ENCODE data around the gene ST6GALNAC3.

ST6GALNAC3 gene

GRCh38 chr1:76507376-76507775, 432.8 kb downstream of the ST6GALNAC3 start:
- no peak for DNase-seq (ENCODE audit: low read depth)

DNA sequence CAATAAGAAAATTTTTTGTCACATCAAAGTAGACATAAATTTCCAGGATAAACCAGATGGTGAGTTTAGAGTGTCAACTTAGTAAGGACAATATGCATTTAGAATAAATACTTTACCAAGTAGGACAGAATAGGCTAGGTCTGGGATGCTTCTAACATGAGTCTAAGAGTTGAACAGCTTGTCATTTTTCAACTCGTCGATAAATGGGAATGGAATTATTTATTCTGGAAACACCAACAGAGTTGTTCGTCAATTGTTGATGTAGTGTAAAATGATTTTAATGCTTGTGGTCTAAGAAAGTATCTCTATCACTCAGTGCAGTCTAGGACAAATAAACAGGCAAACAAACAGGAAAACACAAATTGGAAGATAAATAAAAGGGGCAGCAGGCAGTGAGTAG, 434.3 kb downstream of the ST6GALNAC3 start:
- DNase-seq (ENCODE audit: low read depth), result no peak

DNA sequence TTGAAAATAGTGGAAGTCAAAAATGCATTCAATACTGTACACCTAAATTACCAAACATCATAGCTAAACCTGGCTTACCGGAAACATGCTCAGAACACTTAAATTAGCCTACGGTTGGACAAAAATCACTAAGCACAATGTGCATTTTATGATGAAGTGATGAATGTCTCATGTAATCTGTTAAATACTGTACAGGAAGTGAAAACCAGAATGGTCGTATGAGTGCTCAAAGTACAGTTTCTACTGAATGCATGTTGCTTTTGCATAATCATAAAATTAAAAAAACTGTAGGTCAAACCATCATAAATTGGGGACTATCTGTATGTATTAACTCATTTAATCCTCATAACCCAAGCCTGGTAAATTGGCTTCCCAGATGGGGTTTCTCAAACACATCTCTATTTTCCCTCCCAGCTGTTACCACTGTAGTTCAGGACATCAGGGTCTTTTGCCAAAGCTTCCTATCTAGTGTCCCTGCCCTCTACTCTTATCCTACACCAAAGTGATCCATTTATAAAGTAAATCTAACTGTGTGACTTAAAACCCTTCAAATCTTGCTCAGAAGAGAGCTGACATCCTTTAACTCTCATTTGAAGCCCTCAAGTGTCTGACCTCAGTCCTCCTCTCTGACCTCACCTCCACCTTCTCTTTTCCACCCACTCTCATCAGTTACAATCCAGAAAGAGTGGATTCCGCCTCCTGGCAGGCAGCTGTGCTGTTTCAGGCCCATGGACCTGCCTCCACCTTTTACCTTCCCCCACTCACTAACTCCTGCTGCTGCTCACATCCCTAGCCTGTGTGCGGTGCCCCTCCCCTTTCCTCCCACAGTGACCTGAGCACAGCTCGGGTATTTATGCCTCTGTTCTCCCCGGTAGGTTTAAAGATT, 436.4 kb downstream of the ST6GALNAC3 start:
- DNase-seq (ENCODE audit: low read depth), result no peak

DNA sequence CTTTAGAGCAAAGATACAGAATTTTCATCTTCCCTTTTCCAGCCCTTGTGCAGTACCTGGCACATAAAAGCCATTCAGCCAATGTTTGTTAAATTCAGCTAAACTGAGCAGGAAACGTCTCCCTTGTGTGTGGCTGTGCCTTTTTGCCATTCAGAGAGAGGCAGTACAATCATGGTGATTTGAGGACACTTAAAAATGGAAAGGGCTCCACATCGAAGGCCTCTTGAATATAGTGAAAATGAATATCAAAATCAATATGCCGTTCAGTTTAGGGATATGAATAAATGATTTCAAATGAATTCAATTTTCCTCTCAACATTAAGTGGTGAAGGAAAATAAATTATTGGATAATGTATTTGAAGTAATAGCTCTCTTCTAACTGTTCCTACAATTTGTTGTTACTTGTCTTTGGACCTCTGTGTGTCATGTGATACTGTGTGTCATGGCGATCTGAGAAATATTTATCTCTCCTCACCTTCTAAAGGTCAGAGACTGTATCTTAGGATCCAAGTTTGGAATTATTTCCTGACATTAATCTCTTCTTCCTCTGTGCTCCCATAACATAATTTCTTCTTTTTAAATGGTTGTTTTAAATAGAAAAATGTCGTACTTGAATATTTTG, 437.1 kb downstream of the ST6GALNAC3 start:
- DNase-seq (ENCODE audit: low read depth), result no peak

GRCh38 chr1:76530953-76531352, 456.4 kb downstream of the ST6GALNAC3 start:
- DNase-seq (ENCODE audit: low read depth), result no peak

- no peak for DNase-seq (ENCODE audit: low read depth)
Observed at GRCh38 chr1:76541618-76542017, 467.1 kb downstream of the ST6GALNAC3 start.

GRCh38 chr1:76542359-76542758, 467.8 kb downstream of the ST6GALNAC3 start:
- no peak for DNase-seq (ENCODE audit: low read depth)

DNA sequence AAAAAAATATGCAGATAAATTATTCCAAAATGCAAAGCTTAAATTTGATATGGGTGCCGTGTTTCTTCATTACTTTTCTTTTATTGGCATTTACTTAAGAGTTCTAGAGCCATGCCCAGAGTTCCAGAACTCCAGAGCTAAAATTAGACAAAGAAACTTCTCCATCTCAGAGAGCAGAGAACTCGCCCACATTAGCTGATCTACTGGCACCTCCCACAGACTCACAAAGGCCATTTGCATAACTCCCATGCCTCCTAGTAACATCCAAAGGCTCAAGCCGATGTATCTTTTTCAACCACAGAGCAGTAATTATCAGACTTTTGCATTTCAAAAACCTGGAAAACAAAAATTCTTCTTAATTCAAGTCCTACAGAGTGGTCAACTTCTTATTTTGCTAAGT, 468.9 kb downstream of the ST6GALNAC3 start:
- no peak for DNase-seq (ENCODE audit: low read depth)

GRCh38 chr1:76546354-76546933, 471.9 kb downstream of the ST6GALNAC3 start:
- DNase-seq (ENCODE audit: low read depth), result no peak

- no peak for DNase-seq (ENCODE audit: low read depth)
Observed at GRCh38 chr1:76547916-76548315, 473.4 kb downstream of the ST6GALNAC3 start.

DNA sequence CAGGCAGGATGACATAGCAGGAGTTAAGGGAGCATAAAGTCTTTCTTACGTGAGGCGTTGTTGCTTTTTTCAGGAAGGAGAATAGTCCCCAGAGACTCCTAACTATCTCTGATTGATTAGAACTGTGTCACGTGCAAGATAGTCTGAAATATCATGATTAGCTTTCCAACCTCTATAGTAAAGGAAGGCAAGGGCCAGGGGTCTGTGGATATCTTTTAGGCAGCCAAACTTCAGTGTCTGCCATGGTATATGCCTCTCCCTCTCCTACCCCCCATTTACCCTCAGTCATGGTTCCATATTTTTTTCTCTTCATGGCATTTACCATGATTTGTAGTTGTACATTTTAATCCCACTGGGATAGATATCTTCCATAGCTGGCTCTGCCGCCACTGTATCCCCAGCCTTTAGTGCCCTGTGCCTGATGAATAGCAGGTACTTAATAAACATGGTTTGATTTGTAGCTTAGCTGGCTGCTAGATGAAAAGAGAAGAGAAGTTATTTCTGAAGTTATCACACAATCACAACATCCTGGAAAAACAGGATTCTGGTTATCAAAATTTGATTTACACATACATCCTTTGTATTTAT, 474.1 kb downstream of the ST6GALNAC3 start:
- no peak for DNase-seq (ENCODE audit: low read depth)

DNA sequence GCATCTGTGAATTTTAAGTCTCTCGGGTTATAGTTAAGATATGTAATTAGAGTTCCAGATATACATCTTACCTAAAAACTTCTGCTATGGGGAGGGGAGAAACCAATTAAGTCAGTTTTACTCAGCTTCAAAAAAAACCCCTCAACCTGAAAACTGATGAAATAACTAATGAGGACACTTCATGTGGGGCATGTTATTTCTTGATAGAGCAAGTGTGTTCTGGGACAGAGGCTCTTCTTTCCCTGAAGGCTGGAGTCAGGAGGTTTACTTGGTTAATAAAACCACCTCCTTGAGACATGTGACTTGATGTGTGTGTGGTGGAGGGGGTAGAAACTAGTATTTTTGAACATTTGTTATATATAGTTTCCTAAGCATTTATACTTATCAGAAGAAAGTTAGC, 479.7 kb downstream of the ST6GALNAC3 start:
- no peak for DNase-seq (ENCODE audit: low read depth)

- no peak for DNase-seq (ENCODE audit: low read depth)
Observed at GRCh38 chr1:76562292-76562691, 487.7 kb downstream of the ST6GALNAC3 start.

- no peak for DNase-seq (ENCODE audit: low read depth)
Observed at GRCh38 chr1:76568573-76569238, 494.2 kb downstream of the ST6GALNAC3 start.

- no peak for DNase-seq (ENCODE audit: low read depth)
Observed at GRCh38 chr1:76571248-76571647, 496.7 kb downstream of the ST6GALNAC3 start.

DNA sequence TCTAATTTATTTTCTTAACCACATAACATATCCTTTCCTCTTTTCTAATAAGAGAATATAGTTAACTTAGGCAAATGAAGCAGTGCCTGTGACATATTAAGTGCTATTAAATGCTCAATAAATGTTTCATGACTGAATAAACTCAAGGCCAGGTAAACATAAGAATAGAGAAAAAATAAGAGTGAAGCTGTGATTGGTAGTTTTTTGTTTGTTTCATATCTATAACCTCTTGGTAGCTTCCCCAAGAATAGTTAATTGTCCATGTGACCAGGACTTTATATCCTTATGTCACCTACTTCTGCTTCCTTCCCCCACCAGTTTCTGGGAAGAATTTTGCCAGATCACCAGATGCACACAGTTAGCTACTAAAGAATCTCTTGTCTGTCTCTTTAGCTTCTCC, 497.7 kb downstream of the ST6GALNAC3 start:
- no peak for DNase-seq (ENCODE audit: low read depth)

DNA sequence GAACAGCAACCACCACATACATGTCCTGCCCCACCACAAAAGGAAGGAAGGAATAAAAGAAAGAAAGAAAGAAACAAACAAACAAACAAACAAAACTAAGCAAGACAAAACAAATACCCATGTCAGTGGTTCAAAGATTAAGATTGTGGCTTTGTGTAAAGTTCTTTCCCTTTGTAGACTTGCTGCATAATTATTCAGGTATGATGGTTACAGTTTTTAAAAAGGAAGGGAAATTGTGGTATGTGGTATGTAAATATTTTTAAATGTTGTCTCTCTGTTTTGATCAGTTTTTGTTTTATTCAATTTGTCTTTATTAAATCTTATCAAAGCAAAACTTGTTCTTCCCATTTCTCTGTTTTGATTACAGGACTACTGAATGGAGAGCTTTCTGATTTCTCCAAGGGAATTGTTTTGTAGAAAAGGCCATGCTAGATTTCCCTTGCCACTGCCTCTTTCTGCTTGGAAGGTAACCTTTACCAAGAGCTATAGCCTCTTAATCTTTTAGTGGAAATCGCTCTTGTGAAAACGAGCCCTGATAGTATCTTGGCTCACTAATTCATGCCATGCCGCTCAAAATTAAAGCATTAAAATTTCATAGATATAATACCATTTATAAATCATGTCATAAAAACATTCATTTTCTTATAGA, 502.5 kb downstream of the ST6GALNAC3 start:
- DNase-seq (ENCODE audit: low read depth), result no peak

DNA sequence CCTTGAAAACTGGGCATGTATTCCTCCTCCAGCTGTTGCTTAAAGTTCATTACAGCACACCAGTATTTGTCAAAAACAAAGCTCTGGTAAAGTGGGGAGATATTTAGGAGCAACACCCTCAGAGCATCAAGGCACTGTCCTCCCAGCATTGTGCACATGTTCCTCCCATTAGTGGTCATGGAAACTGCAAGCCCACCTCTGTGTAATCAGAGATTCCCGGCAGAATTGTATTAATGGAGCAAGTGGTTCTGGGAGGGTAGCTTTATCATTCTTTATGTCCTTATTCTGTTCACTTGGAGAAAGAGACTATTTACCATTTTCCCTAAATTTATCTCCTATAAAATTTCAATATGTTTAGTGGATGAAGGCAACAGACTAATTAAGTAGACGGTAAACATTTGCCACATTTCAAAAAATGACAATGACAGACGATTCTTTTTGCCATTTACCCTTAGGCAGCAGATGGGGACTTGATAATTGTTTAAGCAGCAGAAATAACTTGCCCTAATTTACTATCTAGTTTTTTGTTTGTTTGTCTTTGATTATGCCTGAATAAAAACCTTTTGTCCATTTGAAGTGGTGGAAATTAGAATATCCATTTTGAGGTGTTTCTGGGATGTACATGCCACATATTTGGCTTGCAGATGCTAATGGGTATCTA, 503.1 kb downstream of the ST6GALNAC3 start:
- no peak for DNase-seq (ENCODE audit: low read depth)

DNA sequence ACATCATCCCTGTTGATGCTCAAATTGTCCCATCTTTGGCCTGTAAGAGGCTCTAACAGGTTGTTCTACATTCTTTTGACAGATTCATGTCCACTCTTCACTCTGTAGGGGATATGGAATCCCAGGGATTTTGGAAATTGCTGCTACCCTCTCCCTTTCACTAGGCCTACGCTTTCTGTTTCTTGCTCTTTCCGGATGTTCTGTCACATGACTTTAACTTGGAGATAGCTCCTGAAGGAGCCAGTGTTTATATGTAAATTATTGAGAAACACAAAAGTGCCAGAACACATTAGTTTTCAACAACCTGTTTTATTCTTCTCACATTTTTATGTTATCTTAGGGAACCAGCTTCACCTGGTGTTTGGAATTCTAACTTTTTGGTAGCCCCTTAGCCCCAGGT, 505.7 kb downstream of the ST6GALNAC3 start:
- no peak for DNase-seq (ENCODE audit: low read depth)

DNA sequence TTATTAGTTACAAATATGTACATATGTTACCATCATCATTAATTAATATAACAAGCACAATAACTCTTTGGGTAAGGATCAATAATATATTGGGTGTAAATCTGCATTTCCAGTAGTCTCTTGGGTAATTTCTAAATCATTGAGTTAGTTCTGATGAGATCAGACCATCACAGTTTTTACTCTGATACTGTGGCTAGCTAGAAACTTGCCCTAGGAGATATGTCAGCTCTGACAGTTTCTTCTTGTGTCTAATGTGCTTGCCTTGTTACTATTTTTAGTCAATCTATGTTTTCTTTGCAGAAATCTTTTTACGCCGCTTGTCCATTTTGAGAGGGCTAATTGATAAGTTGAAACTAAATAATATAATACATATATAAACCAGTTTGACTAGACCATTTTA, 507.2 kb downstream of the ST6GALNAC3 start:
- no peak for DNase-seq (ENCODE audit: low read depth)

GRCh38 chr1:76583235-76583868, 508.8 kb downstream of the ST6GALNAC3 start:
- DNase-seq (ENCODE audit: low read depth), result no peak
